ENCODE measurements around the gene APC2.
"Not testable (repeated sequence)": the region's sequence is repeated elsewhere in the genome, so short reads cannot be mapped to it uniquely, and the experiment has no call there.

The APC2 gene

DNA sequence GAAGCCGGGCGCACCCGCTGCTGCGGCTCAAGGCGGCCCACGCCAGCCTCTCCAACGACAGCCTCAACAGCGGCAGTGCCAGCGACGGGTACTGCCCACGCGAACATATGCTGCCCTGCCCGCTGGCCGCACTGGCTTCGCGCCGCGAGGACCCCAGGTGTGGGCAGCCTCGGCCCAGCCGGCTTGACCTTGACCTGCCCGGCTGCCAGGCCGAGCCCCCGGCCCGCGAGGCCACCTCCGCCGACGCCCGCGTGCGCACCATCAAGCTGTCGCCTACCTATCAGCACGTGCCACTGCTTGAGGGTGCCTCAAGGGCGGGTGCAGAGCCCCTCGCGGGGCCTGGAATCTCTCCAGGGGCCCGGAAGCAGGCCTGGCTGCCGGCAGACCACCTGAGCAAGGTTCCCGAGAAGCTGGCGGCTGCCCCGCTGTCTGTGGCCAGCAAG lies 16.1 kb downstream of the APC2 start:
- DNase-seq (ENCODE audit: low read depth, low spot score), result no peak

- DNase-seq (ENCODE audit: low read depth, low spot score), result no peak
Measured at GRCh38 chr19:1466461-1467214, 16.7 kb downstream of the APC2 start.

DNA sequence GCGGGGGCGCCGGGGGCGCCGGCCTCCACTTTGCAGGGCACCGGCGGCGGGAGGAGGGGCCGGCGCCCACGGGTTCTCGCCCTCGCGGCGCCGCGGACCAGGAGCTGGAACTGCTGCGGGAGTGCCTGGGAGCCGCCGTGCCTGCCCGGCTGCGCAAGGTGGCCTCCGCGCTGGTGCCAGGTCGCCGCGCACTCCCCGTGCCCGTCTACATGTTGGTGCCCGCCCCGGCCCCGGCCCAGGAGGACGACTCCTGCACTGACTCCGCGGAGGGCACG lies 17.2 kb downstream of the APC2 start:
- no peak for DNase-seq (ENCODE audit: low read depth, low spot score)

DNA sequence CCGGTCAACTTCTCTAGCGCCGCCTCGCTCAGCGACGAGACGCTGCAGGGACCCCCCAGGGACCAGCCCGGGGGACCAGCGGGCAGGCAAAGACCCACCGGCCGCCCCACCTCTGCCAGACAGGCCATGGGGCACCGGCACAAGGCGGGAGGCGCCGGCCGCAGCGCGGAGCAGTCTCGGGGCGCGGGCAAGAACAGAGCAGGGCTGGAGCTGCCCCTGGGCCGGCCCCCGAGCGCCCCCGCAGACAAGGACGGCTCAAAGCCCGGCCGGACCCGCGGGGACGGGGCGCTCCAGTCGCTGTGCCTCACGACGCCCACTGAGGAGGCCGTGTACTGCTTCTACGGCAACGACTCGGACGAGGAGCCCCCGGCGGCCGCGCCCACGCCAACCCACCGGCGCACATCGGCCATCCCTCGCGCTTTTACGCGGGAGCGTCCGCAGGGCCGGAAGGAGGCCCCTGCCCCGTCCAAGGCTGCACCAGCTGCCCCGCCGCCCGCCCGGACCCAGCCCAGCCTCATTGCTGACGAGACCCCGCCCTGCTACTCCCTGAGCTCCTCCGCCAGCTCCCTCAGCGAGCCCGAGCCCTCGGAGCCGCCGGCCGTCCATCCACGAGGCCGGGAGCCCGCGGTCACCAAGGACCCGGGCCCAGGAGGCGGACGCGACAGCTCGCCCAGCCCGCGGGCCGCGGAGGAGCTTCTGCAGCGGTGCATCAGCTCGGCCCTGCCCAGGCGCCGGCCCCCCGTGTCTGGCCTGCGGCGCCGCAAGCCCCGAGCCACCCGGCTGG lies 17.8 kb downstream of the APC2 start:
- DNase-seq (ENCODE audit: low read depth, low spot score), result no peak

GRCh38 chr19:1468274-1468820 lies 18.4 kb downstream of the APC2 start:
- DNase-seq (ENCODE audit: low read depth, low spot score), result no peak

- no peak for DNase-seq (ENCODE audit: low read depth, low spot score)
Measured at GRCh38 chr19:1468821-1469254, 18.9 kb downstream of the APC2 start.

DNA sequence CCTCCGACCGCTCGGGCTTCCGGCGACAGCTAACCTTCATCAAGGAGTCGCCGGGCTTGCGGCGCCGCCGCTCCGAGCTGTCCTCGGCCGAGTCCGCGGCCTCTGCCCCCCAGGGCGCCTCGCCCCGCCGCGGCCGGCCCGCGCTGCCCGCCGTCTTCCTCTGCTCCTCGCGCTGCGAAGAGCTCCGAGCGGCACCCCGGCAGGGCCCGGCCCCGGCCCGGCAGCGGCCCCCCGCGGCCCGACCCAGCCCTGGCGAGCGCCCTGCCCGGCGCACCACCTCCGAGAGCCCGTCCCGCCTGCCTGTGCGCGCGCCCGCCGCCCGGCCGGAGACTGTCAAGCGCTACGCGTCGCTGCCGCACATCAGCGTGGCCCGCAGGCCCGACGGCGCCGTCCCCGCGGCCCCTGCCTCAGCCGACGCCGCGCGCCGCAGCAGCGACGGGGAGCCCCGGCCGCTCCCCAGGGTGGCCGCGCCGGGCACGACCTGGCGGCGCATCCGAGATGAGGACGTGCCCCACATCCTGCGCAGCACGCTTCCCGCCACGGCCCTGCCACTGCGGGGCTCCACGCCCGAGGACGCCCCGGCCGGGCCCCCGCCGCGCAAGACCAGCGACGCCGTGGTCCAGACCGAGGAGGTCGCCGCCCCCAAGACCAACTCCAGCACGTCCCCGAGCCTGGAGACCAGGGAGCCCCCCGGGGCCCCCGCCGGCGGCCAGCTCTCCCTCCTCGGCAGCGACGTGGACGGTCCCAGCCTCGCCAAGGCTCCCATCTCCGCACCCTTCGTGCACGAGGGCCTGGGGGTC lies 19.5 kb downstream of the APC2 start:
- no peak for DNase-seq (ENCODE audit: low read depth, low spot score)

GRCh38 chr19:1470055-1470304 lies 20.1 kb downstream of the APC2 start:
- no peak for DNase-seq (ENCODE audit: low read depth, low spot score)

DNA sequence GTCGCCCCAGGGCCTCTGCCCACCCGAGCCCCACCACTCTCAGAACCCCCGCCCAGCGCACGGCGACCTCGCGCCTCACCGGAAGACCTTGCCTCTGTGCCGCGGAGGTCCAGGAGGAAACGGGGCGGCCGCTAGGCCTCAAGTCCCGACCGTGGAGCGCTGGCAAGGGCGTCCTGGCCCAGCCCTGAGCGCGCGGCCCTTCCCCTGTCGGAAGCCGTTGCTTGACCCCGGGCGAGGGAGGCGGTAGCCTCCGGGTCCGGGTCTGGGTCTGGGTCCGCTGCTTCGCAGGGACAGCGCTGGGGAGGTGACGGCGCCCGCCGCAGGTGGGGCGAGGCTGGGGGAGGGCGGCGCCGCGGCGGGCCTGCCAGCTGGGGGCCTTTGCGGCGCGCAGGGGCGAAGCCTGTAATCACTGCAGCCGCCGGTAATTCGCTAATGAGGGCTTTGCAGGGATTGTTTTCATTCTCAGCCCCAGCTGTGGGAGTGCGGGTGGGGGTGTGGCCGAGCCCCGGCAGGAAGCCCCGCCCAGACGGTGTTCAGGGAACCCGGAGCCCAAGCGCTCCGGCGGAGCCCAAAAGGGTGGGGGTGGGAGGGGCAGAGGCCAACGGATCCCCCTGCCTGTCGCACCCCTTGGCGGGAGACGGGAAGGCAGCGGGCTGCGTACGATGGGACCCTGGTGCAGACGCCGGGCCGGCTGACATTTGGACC lies 20.5 kb downstream of the APC2 start:
- no peak for DNase-seq (ENCODE audit: low read depth, low spot score)

DNA sequence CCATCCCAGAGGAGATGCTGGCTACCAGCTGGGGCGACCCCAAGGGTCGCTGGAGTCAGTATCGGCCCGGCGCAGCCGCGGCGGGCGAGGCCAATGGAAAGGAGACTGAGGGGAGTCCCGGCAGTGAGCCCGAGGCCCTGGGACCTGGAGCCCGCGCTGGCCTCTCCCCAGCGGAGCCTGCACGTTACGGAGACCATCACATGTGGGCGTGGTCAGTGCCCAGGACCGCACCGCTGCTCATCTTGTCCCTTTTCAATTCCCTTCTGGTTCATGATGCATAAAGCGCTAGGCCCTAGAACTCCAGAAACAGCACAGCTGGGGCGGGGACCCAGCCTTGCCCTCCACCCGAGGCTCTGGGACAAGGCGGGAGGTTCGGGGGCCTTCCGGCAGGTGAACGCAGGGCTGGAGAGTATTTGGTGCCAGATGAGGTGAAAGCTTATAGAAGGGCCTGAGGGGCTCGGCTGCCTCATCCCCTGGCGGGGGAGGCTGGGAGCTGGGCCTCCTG lies 21.1 kb downstream of the APC2 start:
- no peak for DNase-seq (ENCODE audit: low read depth, low spot score)

DNA sequence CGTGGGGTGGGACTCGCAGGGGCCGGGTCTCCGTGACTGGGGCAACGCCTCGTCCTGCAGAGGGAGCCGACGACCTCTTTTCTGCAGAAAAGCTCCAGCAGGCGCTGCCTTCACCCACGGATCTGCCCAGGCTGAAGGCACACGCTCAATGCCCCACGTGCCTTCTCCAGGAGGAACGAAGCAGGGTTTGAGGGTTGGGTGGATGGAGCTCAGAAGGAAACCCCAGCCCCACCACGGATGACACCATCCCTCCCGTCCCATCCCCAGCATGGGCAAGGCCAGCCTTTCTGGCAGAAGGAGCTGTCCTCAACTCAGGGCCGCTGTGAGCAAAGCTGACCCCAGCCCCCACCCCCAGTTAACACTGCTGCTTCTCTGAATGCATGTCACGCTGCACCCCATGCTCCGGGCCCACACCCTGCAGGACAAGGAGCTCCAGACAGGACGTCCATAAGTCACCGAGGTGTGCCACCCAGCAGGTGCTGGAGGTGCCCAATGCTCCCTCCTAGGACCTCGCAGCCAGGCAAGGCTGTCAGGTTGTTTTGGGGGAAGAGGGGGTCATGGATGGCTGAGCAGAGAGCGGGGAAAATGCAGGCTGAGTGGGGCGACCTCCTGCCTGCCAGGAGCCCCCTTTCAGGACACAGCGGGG lies 21.7 kb downstream of the APC2 start:
- DNase-seq (ENCODE audit: low read depth, low spot score), result no peak

GRCh38 chr19:1472231-1473084 lies 22.5 kb downstream of the APC2 start:
- no peak for DNase-seq (ENCODE audit: low read depth, low spot score)

DNA sequence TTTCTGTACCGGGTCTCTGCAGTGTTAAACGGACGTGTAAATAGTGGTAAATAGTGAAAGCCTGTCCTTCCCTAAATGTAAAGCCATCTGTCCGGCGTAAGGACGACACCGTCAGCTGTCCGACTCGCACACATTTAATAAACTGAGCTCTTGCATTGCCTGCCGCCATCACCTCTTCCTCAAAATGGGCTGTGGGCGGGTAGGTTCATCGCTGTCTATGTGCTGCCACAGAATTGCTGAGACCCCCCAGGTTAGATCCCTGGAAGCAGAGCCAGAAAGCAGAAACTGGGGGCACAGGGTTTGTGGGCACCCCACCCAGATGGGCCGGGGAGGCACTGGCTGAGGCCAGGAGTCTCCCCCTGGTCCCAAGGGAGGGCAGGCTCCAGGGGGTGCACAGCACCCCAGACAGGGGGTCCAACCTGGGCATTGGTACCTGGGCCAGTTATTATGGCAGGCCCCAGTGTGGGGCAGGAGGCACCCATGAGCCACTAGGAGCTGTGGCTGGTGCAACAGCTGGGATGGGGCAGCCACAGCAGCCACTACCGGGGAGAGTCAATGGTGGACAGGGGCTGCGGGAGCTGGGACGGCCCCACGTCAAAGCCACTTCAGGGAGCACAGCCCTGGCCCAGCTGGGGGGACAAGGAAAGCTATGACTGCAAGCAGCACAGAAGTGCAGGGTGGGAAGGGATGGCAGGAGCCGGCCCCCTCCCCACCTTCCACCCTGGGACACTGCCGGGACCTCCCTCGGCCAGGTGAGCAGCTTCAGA lies 23.3 kb downstream of the APC2 start:
- DNase-seq (ENCODE audit: low read depth, low spot score), result no peak

DNA sequence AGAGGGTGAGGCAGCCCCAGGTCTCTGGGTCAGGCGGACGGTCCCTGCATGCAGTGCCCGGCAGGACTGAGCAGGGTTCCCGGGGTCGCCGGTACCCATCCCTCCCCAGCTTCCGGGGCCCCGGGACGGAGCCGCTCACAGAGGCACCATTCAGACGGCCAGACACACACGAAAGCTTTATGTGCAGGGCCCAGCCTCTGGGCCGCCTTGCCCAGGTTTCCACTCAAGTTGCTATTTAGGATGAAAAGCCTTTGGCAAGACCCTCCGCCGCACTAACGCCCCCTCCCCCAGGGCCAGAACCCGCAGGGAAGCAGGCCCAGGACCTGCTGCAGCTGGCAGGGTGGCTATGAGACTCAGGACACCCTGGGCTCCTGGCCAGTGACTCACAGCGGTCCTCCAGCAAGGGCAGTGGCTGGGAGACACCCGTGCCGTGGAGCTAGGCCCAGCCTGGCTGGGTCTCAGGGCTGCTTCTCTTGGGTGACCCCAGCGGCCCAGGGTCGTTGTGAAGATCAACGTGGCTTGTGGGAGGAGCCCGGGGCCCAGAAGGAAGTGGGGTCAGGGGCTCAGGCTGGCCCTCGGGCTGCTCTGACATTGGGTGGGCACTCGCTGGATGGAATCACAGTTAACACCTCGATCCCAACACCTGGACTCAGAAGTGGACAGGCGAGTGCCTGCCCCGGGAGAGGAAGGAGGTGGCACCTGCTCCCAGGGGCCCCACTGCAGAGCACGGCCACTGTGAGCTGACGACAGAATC lies 24.3 kb downstream of the APC2 start:
- DNase-seq (ENCODE audit: low read depth, low spot score), result no peak

GRCh38 chr19:1474765-1475351 lies 24.9 kb downstream of the APC2 start:
- DNase-seq (ENCODE audit: low read depth, low spot score), result no peak

GRCh38 chr19:1475751-1476437 lies 26.0 kb downstream of the APC2 start:
- no peak for DNase-seq (ENCODE audit: low read depth, low spot score)

- not testable (repeated sequence) for DNase-seq (ENCODE audit: low read depth, low spot score)
Measured at GRCh38 chr19:1477056-1477455, 27.1 kb downstream of the APC2 start.

Measured in iPS DF 19.7 (cell line).